Gastroesophageal sphincter (tissue), 3 donors: ENCODE data around the gene ZBTB43.
"Not testable (repeated sequence)": the region's sequence is repeated elsewhere in the genome, so short reads cannot be mapped to it uniquely, and the experiment has no call there.

Experiments used
- CTCF ChIP-seq, 4 experiments: fragments of 200-600 bp in 2 of 4; fragments of 450-650 bp in 2 of 4; sonication (generic) in 1 of 4; IDR thresholded peaks; one replicate each; pipeline ENCODE4 v1.5.1; 2017 to 2019; ENCODE audit warnings: antibody characterized with exemption in 4 of 4, mild to moderate bottlenecking in 2 of 4, moderate library complexity in 2 of 4
- EP300 ChIP-seq: sonication (generic); formaldehyde crosslinking; IDR thresholded peaks from one replicate; pipeline ENCODE4 v1.6.1; 2017; ENCODE audit warnings: antibody characterized with exemption, mild to moderate bottlenecking
- POLR2A ChIP-seq, 2 donors: fragments of 450-650 bp; IDR thresholded peaks; one replicate each; pipeline ENCODE4 v1.6.1; 2017; ENCODE audit warnings: antibody characterized with exemption in 2 of 2, mild to moderate bottlenecking in 2 of 2, moderate library complexity in 1 of 2
- POLR2AphosphoS5 ChIP-seq: sonication (generic); formaldehyde crosslinking; IDR thresholded peaks from one replicate; pipeline ENCODE4 v1.6.1; 2017; ENCODE audit warnings: antibody characterized with exemption

- not testable (repeated sequence) for TF ChIP-seq CTCF (IDR thresholded peaks at IDR 0.05); POLR2AphosphoS5; POLR2A (IDR thresholded peaks at IDR 0.05); EP300
These were observed 20.0 kb upstream of the ZBTB43 start for GRCh38 chr9:126784841-126785240.
